Neural crest cell (in vitro differentiated cells): ENCODE data around the gene CHD9. TPM values are rescaled to one million over a fixed set of nuclear protein-coding genes. Genes with fewer than 3 reads are reported as not detected.
A peak's percentile ranks its signal among the peaks of the same experiment; 100 is the strongest.

Source experiments
- DNase-seq: peaks from one replicate; pipeline ENCODE4 v3.0.0; 2021; ENCODE audit warnings: low read depth, mixed read lengths, low spot score
- H3K27ac Mint-ChIP-seq: one replicate; pipeline ENCODE4 v1.8.0; 2021; ENCODE audit warnings: mild to moderate bottlenecking, mixed read lengths; ENCODE audit not compliant: unreplicated experiment
- H3K27me3 Mint-ChIP-seq: 2 replicates; pipeline ENCODE4 v1.8.0; 2021; ENCODE audit warnings: low read depth, mild to moderate bottlenecking, mixed read lengths
- H3K36me3 Mint-ChIP-seq: 2 replicates; pipeline ENCODE4 v1.8.0; 2021; ENCODE audit warnings: low read depth, mild to moderate bottlenecking, mixed read lengths
- H3K4me1 Mint-ChIP-seq: 2 replicates; pipeline ENCODE4 v1.8.0; 2021; ENCODE audit warnings: mixed read lengths
- H3K4me3 Mint-ChIP-seq: one replicate; pipeline ENCODE4 v1.8.0; 2021; ENCODE audit warnings: mild to moderate bottlenecking, mixed read lengths
- H3K9me3 Mint-ChIP-seq: 2 replicates; pipeline ENCODE4 v1.8.0; 2021; ENCODE audit warnings: mixed read lengths
- total RNA-seq: library from RNA; stranded (reverse); gene quantifications from 2 replicates; pipeline ENCODE4 v1.2.1, GENCODE V29; 2021
- TF ChIP-seq, protein P1 (sequence below): fragments of 200-600 bp; sonication (generic); conservative IDR thresholded peaks from 2 replicates; pipeline ENCODE4 v1.5.0; 2021; ENCODE audit warnings: antibody characterized with exemption, mild to moderate bottlenecking

CHD9 gene
- total RNA-seq, 1 donor from 2014 or later, result 76.0 TPM

- peaks cover 9% of the 10 kb centered on the region for H3K4me1 Mint-ChIP-seq
- no peak overlapping the region for H3K4me3 Mint-ChIP-seq
- peaks cover 3% of the 10 kb centered on the region for H3K36me3 Mint-ChIP-seq
- no peak overlapping the region for H3K27ac Mint-ChIP-seq
- H3K9me3 Mint-ChIP-seq, result peaks cover 3% of the 10 kb centered on the region
- TF ChIP-seq, protein P1, sequence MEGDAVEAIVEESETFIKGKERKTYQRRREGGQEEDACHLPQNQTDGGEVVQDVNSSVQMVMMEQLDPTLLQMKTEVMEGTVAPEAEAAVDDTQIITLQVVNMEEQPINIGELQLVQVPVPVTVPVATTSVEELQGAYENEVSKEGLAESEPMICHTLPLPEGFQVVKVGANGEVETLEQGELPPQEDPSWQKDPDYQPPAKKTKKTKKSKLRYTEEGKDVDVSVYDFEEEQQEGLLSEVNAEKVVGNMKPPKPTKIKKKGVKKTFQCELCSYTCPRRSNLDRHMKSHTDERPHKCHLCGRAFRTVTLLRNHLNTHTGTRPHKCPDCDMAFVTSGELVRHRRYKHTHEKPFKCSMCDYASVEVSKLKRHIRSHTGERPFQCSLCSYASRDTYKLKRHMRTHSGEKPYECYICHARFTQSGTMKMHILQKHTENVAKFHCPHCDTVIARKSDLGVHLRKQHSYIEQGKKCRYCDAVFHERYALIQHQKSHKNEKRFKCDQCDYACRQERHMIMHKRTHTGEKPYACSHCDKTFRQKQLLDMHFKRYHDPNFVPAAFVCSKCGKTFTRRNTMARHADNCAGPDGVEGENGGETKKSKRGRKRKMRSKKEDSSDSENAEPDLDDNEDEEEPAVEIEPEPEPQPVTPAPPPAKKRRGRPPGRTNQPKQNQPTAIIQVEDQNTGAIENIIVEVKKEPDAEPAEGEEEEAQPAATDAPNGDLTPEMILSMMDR, result no peak
- DNase-seq, result no peak
- no peaks in the 10 kb centered on the region for H3K27me3 Mint-ChIP-seq
Observed at GRCh38 chr16:53126390-53126789, 71.6 kb downstream of the CHD9 start.

- Mint-ChIP-seq H3K36me3 (no peaks in the 10 kb centered on the region), H3K27ac (no peak overlapping the region), H3K27me3 (no peaks in the 10 kb centered on the region), H3K4me1 (peaks cover 14% of the 10 kb centered on the region), H3K9me3 (no peaks in the 10 kb centered on the region), H3K4me3 (peak overlapping the region; percentile 89)
- TF ChIP-seq, protein P1, result no peak
- DNase-seq, result no peak
Observed at GRCh38 chr16:53129281-53130158, 74.7 kb downstream of the CHD9 start.

GRCh38 chr16:53130159-53131049 lies 75.6 kb downstream of the CHD9 start:
- TF ChIP-seq, protein P1, result peak; percentile 66
- Mint-ChIP-seq H3K36me3 (no peaks in the 10 kb centered on the region), H3K9me3 (no peaks in the 10 kb centered on the region), H3K27me3 (no peaks in the 10 kb centered on the region), H3K4me3 (peak overlapping the region; percentile 89), H3K4me1 (peaks cover 14% of the 10 kb centered on the region), H3K27ac (no peak overlapping the region)
- peak; percentile 92 for DNase-seq

- TF ChIP-seq, protein P1, result no peak
- Mint-ChIP-seq H3K27me3 (no peaks in the 10 kb centered on the region), H3K27ac (no peak overlapping the region), H3K9me3 (no peaks in the 10 kb centered on the region), H3K4me1 (peaks cover 14% of the 10 kb centered on the region), H3K36me3 (no peaks in the 10 kb centered on the region), H3K4me3 (no peak overlapping the region)
- no peak for DNase-seq
Observed at GRCh38 chr16:53131050-53131362, 76.2 kb downstream of the CHD9 start.

DNA sequence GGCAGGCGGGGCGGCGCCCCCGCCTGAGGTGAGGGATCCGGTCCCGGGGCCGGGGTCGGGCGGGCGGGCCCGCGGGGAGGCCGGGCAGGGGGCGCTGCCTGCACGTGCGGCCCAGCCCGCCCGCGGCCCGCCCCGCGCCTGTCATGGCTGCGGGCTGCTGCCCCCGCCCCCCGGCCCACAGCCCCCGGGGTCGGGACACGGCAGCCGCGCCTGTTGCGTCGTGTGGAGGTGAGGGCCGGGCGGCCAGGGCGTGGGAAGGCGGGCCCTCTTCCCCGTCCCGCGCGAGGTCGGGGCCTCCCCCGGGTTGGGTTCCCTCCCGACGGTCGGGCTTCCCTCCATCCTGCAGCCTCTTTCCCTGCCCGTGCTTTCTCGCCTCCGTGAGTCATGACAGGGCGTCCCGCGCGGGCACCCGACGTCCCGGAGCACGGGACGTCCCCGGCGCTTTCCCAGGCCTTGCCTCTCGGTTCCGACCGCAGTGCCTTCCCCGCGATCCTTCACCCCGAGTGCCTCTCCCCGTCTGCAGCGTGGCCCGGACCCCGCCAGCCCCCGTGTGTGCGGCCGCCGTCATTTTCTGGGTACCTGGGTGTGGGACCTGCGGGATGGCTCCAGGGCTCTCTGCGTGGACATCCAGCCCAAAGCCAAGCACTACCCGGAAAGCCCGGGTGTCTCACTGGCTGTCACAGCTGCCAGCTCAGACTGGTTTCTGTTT lies 76.7 kb downstream of the CHD9 start:
- no peak overlapping the region for H3K27ac Mint-ChIP-seq

More for the DNA sequence above, 76.7 kb downstream of the CHD9 start:
- H3K4me3 Mint-ChIP-seq, result peak overlapping the region; percentile 88
- no peaks in the 10 kb centered on the region for H3K9me3 Mint-ChIP-seq
- peak; percentile 24 for DNase-seq
- H3K27me3 Mint-ChIP-seq, result no peaks in the 10 kb centered on the region
- TF ChIP-seq, protein P1, result no peak
- no peaks in the 10 kb centered on the region for H3K36me3 Mint-ChIP-seq
- H3K4me1 Mint-ChIP-seq, result peaks cover 14% of the 10 kb centered on the region
